NB4 (cell line): ENCODE measurements around the gene NHSL1.

ENCODE experiments used
- MYC ChIP-seq: IDR thresholded peaks from 2 replicates; pipeline ENCODE4 v1.6.1; 2011; ENCODE audit warnings: low read depth, low read length
- POLR2A ChIP-seq: IDR thresholded peaks from 2 replicates; pipeline ENCODE4 v1.6.1; 2011; ENCODE audit warnings: mild to moderate bottlenecking; ENCODE audit not compliant: insufficient read length; ENCODE audit errors: extremely low read depth
- TF ChIP-seq, protein P1 (sequence below): IDR thresholded peaks from one replicate; pipeline ENCODE4 v1.5.1; 2012; ENCODE audit warnings: low read depth, low read length
- TF ChIP-seq, protein P2 (sequence below): IDR thresholded peaks from 2 replicates; pipeline ENCODE4 v1.6.1; 2011; ENCODE audit warnings: low read depth, low read length

DNA sequence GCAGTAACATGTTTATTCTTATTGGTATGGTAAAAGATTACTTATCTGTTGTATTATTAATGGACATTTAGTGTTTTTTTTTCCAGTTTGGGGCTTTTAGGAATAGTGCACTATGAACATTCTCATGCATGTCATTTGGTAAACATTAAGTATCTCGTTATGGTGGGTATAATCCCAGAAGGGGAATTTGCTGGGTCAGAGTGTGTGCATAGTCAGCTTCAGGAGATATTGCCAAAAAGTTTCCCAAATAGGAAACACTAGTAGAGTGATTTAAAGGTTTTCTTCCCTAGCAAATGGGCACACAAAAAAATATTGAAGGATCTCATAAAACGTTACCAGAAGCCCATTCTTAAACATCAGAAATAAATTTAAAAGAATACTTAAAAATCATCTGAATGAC, 25.2 kb upstream of the NHSL1 start:
- TF ChIP-seq, protein P1, sequence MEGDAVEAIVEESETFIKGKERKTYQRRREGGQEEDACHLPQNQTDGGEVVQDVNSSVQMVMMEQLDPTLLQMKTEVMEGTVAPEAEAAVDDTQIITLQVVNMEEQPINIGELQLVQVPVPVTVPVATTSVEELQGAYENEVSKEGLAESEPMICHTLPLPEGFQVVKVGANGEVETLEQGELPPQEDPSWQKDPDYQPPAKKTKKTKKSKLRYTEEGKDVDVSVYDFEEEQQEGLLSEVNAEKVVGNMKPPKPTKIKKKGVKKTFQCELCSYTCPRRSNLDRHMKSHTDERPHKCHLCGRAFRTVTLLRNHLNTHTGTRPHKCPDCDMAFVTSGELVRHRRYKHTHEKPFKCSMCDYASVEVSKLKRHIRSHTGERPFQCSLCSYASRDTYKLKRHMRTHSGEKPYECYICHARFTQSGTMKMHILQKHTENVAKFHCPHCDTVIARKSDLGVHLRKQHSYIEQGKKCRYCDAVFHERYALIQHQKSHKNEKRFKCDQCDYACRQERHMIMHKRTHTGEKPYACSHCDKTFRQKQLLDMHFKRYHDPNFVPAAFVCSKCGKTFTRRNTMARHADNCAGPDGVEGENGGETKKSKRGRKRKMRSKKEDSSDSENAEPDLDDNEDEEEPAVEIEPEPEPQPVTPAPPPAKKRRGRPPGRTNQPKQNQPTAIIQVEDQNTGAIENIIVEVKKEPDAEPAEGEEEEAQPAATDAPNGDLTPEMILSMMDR = no peak
- no peak for TF ChIP-seq POLR2A
- no peak for TF ChIP-seq MYC
- TF ChIP-seq, protein P2, sequence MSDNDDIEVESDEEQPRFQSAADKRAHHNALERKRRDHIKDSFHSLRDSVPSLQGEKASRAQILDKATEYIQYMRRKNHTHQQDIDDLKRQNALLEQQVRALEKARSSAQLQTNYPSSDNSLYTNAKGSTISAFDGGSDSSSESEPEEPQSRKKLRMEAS = no peak
